ENCODE data around the gene MTOR. TPM values are rescaled to one million over a fixed set of nuclear protein-coding genes. Genes with fewer than 3 reads are reported as not detected.
"Not testable (repeated sequence)": the region's sequence is repeated elsewhere in the genome, so short reads cannot be mapped to it uniquely, and the experiment has no call there.

MTOR gene
- total RNA-seq, 1 donor from 2014 or later, result 54.7 TPM

- no peak for DNase-seq (ENCODE audit: low read depth)
Observed at GRCh38 chr1:11124965-11125364, 137.4 kb downstream of the MTOR start.

- DNase-seq (ENCODE audit: low read depth), result no peak
Observed at GRCh38 chr1:11116318-11116717, 146.0 kb downstream of the MTOR start.

- no peak for DNase-seq (ENCODE audit: low read depth)
Observed at GRCh38 chr1:11114966-11115365, 147.4 kb downstream of the MTOR start.

- no peak for DNase-seq (ENCODE audit: low read depth)
Observed at GRCh38 chr1:11109047-11109760, 153.1 kb downstream of the MTOR start.

- DNase-seq (ENCODE audit: low read depth), result no peak
Observed at GRCh38 chr1:11107599-11107998, 154.8 kb downstream of the MTOR start.

- DNase-seq (ENCODE audit: low read depth), result no peak
Observed at GRCh38 chr1:11105586-11105985, 156.8 kb downstream of the MTOR start.

- no peak for DNase-seq (ENCODE audit: low read depth)
Observed at GRCh38 chr1:11101347-11101746, 161.0 kb downstream of the MTOR start.

GRCh38 chr1:11100806-11101205, 161.5 kb downstream of the MTOR start:
- not testable (repeated sequence) for DNase-seq (ENCODE audit: low read depth)

GRCh38 chr1:11100149-11100493, 162.2 kb downstream of the MTOR start:
- DNase-seq (ENCODE audit: low read depth), result no peak

GRCh38 chr1:11099310-11100148, 162.8 kb downstream of the MTOR start, which contains the start of gene EXOSC10:
Gene EXOSC10, minus strand, starts transcription at chr1:11099869. Its CDS starts 38 bp downstream, at chr1:11099831.
- DNase-seq (ENCODE audit: low read depth), result peak; percentile 92

GRCh38 chr1:11098931-11099309, 163.4 kb downstream of the MTOR start:
- DNase-seq (ENCODE audit: low read depth), result no peak

GRCh38 chr1:11083784-11084183, 178.6 kb downstream of the MTOR start:
- DNase-seq (ENCODE audit: low read depth), result not testable (repeated sequence)

GRCh38 chr1:11080931-11081330, 181.4 kb downstream of the MTOR start:
- DNase-seq (ENCODE audit: low read depth), result no peak

GRCh38 chr1:11078631-11079030, 183.7 kb downstream of the MTOR start:
- peak; percentile 52 for DNase-seq (ENCODE audit: low read depth)

- DNase-seq (ENCODE audit: low read depth), result not testable (repeated sequence)
Observed at GRCh38 chr1:11073398-11073797, 189.0 kb downstream of the MTOR start.

- DNase-seq (ENCODE audit: low read depth), result no peak
Observed at GRCh38 chr1:11072216-11072917, 190.0 kb downstream of the MTOR start.

GRCh38 chr1:11071463-11072215, 190.7 kb downstream of the MTOR start:
- no peak for DNase-seq (ENCODE audit: low read depth)

- DNase-seq (ENCODE audit: low read depth), result no peak
Observed at GRCh38 chr1:11070876-11071275, 191.5 kb downstream of the MTOR start.

GRCh38 chr1:11068600-11069473, 193.5 kb downstream of the MTOR start:
- no peak for DNase-seq (ENCODE audit: low read depth)

Measured in myocyte (in vitro differentiated cells).